HCT116 (cell line): ENCODE data around the gene LIMA1. TPM values are rescaled to one million over a fixed set of nuclear protein-coding genes. Genes with fewer than 3 reads are reported as not detected.

ENCODE experiments used
- ATAC-seq: fragments of 200-7000 bp; cut with Tn5 transposase; 2 replicates; pipeline ENCODE4 v1.9.1; 2020; ENCODE audit warnings: mild to moderate bottlenecking, moderate library complexity
- BruUV-seq: library from RNA; stranded (reverse); fragments of 400-500 nt; replicated peaks from 2 replicates; lab custom pipeline; 2021; lab: Mats Ljungman, UMichigan
- CTCF ChIA-PET: fragments of 300-600 bp; sonication (Branson Sonifier 250); formaldehyde crosslinking; loops from one replicate; lab custom pipeline; 2021; ENCODE audit warnings: antibody characterized with exemption; lab: Charles Lee
- POLR2A ChIA-PET: fragments of 300-600, 350-600 bp; sonication (Branson Sonifier 250); formaldehyde crosslinking; loops from one replicate; lab custom pipeline; 2021; ENCODE audit warnings: antibody characterized with exemption; lab: Charles Lee
- RAD21 ChIA-PET, 2 experiments: fragments of 300-600 bp; sonication (Branson Sonifier 250); formaldehyde crosslinking; loops; one replicate each; lab custom pipeline; 2023; ENCODE audit warnings: low total read pairs in 2 of 2; ENCODE audit not compliant: uncharacterized antibody in 2 of 2, unreplicated experiment in 2 of 2, low non-redundant PET in 1 of 2; lab: Charles Lee
- DNase-seq: peaks from one replicate; pipeline ENCODE4 v3.0.0-alpha.2; 2010; ENCODE audit warnings: low read depth, low spot score
- H2AFZ ChIP-seq: fragments of 200-600 bp; shearing (Covaris generic), sonication (generic); 2 replicates; pipeline ENCODE4 v1.6.1; 2017; ENCODE audit warnings: low read depth, mixed run types, mixed read lengths, antibody characterized with exemption, low read length; ENCODE audit not compliant: poor library complexity, severe bottlenecking
- H3K27ac ChIP-seq: 2 replicates; pipeline ENCODE4 v1.5.1; 2012; ENCODE audit warnings: low read depth, low read length
- H3K27me3 ChIP-seq: fragments of 200-600 bp; sonication (generic); 2 replicates; pipeline ENCODE4 v1.6.1; 2016; ENCODE audit warnings: mixed run types, low read length, mixed read lengths; ENCODE audit not compliant: insufficient read depth
- H3K36me3 ChIP-seq, 2 experiments: fragments of 200-500 bp in 1 of 2; fragments of 200-600 bp in 1 of 2; sonication (Bioruptor generic) in 1 of 2; sonication (generic) in 1 of 2; 2 replicates each; pipeline versions ENCODE4 v1.5.1 to v1.6.1; 2014 to 2016; ENCODE audit warnings: low read length in 2 of 2, inconsistent platforms in 1 of 2, mixed read lengths in 1 of 2, mixed run types in 1 of 2; ENCODE audit not compliant: insufficient read depth in 2 of 2, control insufficient read depth in 1 of 2
- H3K4me1 ChIP-seq, 2 experiments: fragments of 200-600 bp in 1 of 2; sonication (generic) in 1 of 2; 2 replicates each; pipeline versions ENCODE4 v1.5.1 to v1.6.1; 2012 to 2017; ENCODE audit warnings: low read length in 2 of 2, inconsistent platforms in 1 of 2, mild to moderate bottlenecking in 1 of 2, mixed read lengths in 1 of 2, mixed run types in 1 of 2, moderate library complexity in 1 of 2; ENCODE audit not compliant: insufficient read depth in 2 of 2, control insufficient read depth in 1 of 2
- H3K4me2 ChIP-seq: fragments of 200-600 bp; sonication (generic); 2 replicates; pipeline ENCODE4 v1.6.1; 2017; ENCODE audit warnings: mixed run types, low read length, mixed read lengths
- H3K4me3 ChIP-seq, 2 experiments: fragments of 200-600 bp in 1 of 2; sonication (generic) in 1 of 2; replicated peaks in 1 of 2; 2 replicates each; pipeline ENCODE4 v1.5.1; 2011 to 2016; ENCODE audit warnings: low read length in 2 of 2, control low read depth in 1 of 2, low read depth in 1 of 2, mild to moderate bottlenecking in 1 of 2, mixed read lengths in 1 of 2, mixed run types in 1 of 2
- H3K79me2 ChIP-seq: fragments of 200-600 bp; sonication (generic); 2 replicates; pipeline ENCODE4 v1.6.1; 2017; ENCODE audit warnings: mild to moderate bottlenecking, mixed run types, low read length, moderate library complexity, mixed read lengths; ENCODE audit not compliant: insufficient read depth
- H3K9ac ChIP-seq: fragments of 200-600 bp; sonication (generic); 2 replicates; pipeline ENCODE4 v1.6.1; 2016; ENCODE audit warnings: low read length, mixed read lengths
- H3K9me2 ChIP-seq: fragments of 200-600 bp; sonication (generic), shearing (Covaris generic); 2 replicates; pipeline ENCODE4 v1.6.1; 2017; ENCODE audit warnings: mixed run types, mild to moderate bottlenecking, moderate library complexity; ENCODE audit not compliant: insufficient read depth
- H3K9me3 ChIP-seq, 2 experiments: fragments of 200-500 bp in 1 of 2; fragments of 200-600 bp in 1 of 2; sonication (Bioruptor generic) in 1 of 2; sonication (generic) in 1 of 2; 2 replicates each; pipeline ENCODE4 v1.6.1; 2014 to 2017; ENCODE audit warnings: low read length in 2 of 2, mixed read lengths in 2 of 2, inconsistent platforms in 1 of 2, low read depth in 1 of 2, mild to moderate bottlenecking in 1 of 2, mixed run types in 1 of 2, moderate library complexity in 1 of 2; ENCODE audit not compliant: control insufficient read depth in 1 of 2, insufficient read depth in 1 of 2
- H4K20me1 ChIP-seq: fragments of 200-600 bp; sonication (generic), shearing (Covaris generic); 2 replicates; pipeline ENCODE4 v1.6.1; 2017; ENCODE audit warnings: mixed run types, mild to moderate bottlenecking, moderate library complexity; ENCODE audit not compliant: insufficient read depth
- ATF3 ChIP-seq: IDR thresholded peaks from 2 replicates; pipeline ENCODE4 v1.6.1; 2012
- CBX3 ChIP-seq: IDR thresholded peaks from 2 replicates; pipeline ENCODE4 v1.6.1; 2012; ENCODE audit warnings: low read depth
- CEBPB ChIP-seq: IDR thresholded peaks from 2 replicates; pipeline ENCODE4 v1.6.1; 2012; ENCODE audit warnings: low read depth
- CTCF ChIP-seq, 3 experiments: fragments of 200-600 bp in 1 of 3; sonication (generic) in 1 of 3; IDR thresholded peaks in 2 of 3; conservative IDR thresholded peaks in 1 of 3; 2 replicates each; pipeline ENCODE4 v1.5.1; 2012 to 2017; ENCODE audit warnings: low read depth in 2 of 3, low read length in 2 of 3, antibody characterized with exemption in 1 of 3, borderline replicate concordance in 1 of 3, control low read depth in 1 of 3, mild to moderate bottlenecking in 1 of 3, mixed read lengths in 1 of 3, mixed run types in 1 of 3, moderate library complexity in 1 of 3; ENCODE audit not compliant: insufficient read depth in 1 of 3
- ELF1 ChIP-seq: IDR thresholded peaks from 2 replicates; pipeline ENCODE4 v1.6.1; 2012; ENCODE audit warnings: low read depth, borderline replicate concordance
- EZH2 ChIP-seq: fragments of 200-600 bp; sonication (generic); IDR thresholded peaks from 2 replicates; pipeline ENCODE4 v1.6.1; 2017; ENCODE audit warnings: antibody characterized with exemption, mixed run types
- EZH2phosphoT487 ChIP-seq: fragments of 200-600 bp; IDR thresholded peaks from 2 replicates; pipeline ENCODE4 v1.6.1; 2018; ENCODE audit warnings: antibody characterized with exemption, borderline replicate concordance
- FOSL1 ChIP-seq: IDR thresholded peaks from 2 replicates; pipeline ENCODE4 v1.6.1; 2012; ENCODE audit warnings: low read depth
- JUND ChIP-seq: IDR thresholded peaks from 2 replicates; pipeline ENCODE4 v1.6.1; 2012
- MAX ChIP-seq: IDR thresholded peaks from 2 replicates; pipeline ENCODE4 v1.6.1; 2012
- POLR2A ChIP-seq: IDR thresholded peaks from 2 replicates; pipeline ENCODE4 v1.7.0; 2011; ENCODE audit warnings: borderline replicate concordance; ENCODE audit not compliant: insufficient read depth, insufficient read length; ENCODE audit errors: extremely low read depth
- RAD21 ChIP-seq: IDR thresholded peaks from 2 replicates; pipeline ENCODE4 v1.6.1; 2012; ENCODE audit warnings: low read depth, mild to moderate bottlenecking
- REST ChIP-seq: IDR thresholded peaks from 2 replicates; pipeline ENCODE4 v1.6.1; 2012; ENCODE audit warnings: low read depth
- SIN3A ChIP-seq: IDR thresholded peaks from 2 replicates; pipeline ENCODE4 v1.6.1; 2012; ENCODE audit warnings: low read depth
- SP1 ChIP-seq: IDR thresholded peaks from 2 replicates; pipeline ENCODE4 v1.6.1; 2012; ENCODE audit warnings: low read depth
- SRF ChIP-seq: IDR thresholded peaks from 2 replicates; pipeline ENCODE4 v1.6.1; 2012; ENCODE audit warnings: low read depth
- TCF7L2 ChIP-seq: IDR thresholded peaks from 2 replicates; pipeline ENCODE4 v1.7.0; 2011; ENCODE audit warnings: borderline replicate concordance, inconsistent platforms; ENCODE audit not compliant: insufficient read depth, insufficient read length; ENCODE audit errors: extremely low read depth
- YY1 ChIP-seq: IDR thresholded peaks from 2 replicates; pipeline ENCODE4 v1.6.1; 2011; ENCODE audit warnings: low read length, low read depth, moderate library complexity, mild to moderate bottlenecking; ENCODE audit not compliant: insufficient replicate concordance; ENCODE audit errors: extremely low read depth
- ZBTB33 ChIP-seq: IDR thresholded peaks from 2 replicates; pipeline ENCODE4 v1.6.1; 2011; ENCODE audit warnings: mild to moderate bottlenecking, low read length, moderate library complexity; ENCODE audit not compliant: insufficient replicate concordance; ENCODE audit errors: extremely low read depth
- ZFX ChIP-seq: fragments of 450-650 bp; IDR thresholded peaks from 2 replicates; pipeline ENCODE4 v1.6.1; 2017
- intact Hi-C: fragments of 100-400 bp; cut with micrococcal nuclease; formaldehyde crosslinking; loops from 2 replicates; pipeline ENCODE4 v1.10.0; 2022
- total RNA-seq: library from RNA; stranded (reverse); gene quantifications from one replicate; pipeline ENCODE4 v1.2.1, GENCODE V29; 2021; ENCODE audit not compliant: unreplicated experiment

Gene LIMA1
- total RNA-seq, 1 experiment from 2014 or later: 79.6 TPM

GRCh38 chr12:50248883-50249282, 34.4 kb downstream of the LIMA1 start:
- DNase-seq: no peak
- H3K9ac ChIP-seq: peak overlapping the region; percentile 49; the same call in 1 of the 2 replicates
- no peaks in the 10 kb centered on the region for H3K9me2 ChIP-seq
- H3K4me2 ChIP-seq: peak overlapping the region; percentile 55
- ChIA-PET POLR2A (no interaction called here), CTCF (no interaction called here), RAD21 (no interaction called here)
- intact Hi-C loops: no loop called here
- no peak for TF ChIP-seq RAD21
- TF ChIP-seq ZFX: no peak
- TF ChIP-seq POLR2A: no peak
- no peak for TF ChIP-seq SIN3A
- TF ChIP-seq CEBPB: no peak
- TF ChIP-seq CTCF (IDR thresholded peaks at IDR 0.05 in 2 of 3, conservative IDR thresholded peaks at IDR 0.05 in 1 of 3; ENCODE audit: borderline replicate concordance in 1 of 3, insufficient read depth in 1 of 3, low read depth in 2 of 3, low read length in 2 of 3): no peak
- TF ChIP-seq SRF: no peak
- TF ChIP-seq YY1: no peak
- no peak for TF ChIP-seq CBX3
- no peak for TF ChIP-seq JUND
- no peak for TF ChIP-seq REST
- no peak for TF ChIP-seq TCF7L2
- no peak for TF ChIP-seq ZBTB33
- no peak for TF ChIP-seq MAX
- no peak for TF ChIP-seq FOSL1
- TF ChIP-seq EZH2: no peak
- no peak for TF ChIP-seq EZH2phosphoT487
- no peak for TF ChIP-seq SP1
- no peak for TF ChIP-seq ATF3
- no peak for TF ChIP-seq ELF1
- no peak overlapping the region for H3K4me3 ChIP-seq
- no peak for ATAC-seq
- no peaks in the 10 kb centered on the region for H3K79me2 ChIP-seq
- H4K20me1 ChIP-seq: no peaks in the 10 kb centered on the region
- no peaks in the 10 kb centered on the region for H3K27me3 ChIP-seq
- BruUV-seq: no TSS peak
- no peaks in the 10 kb centered on the region for H3K36me3 ChIP-seq
- peaks cover 74 to 95% of the 10 kb centered on the region in 2 experiments for H3K4me1 ChIP-seq
- H3K27ac ChIP-seq: no peak overlapping the region
- H2AFZ ChIP-seq: no peak overlapping the region
- no peaks in the 10 kb centered on the region for H3K9me3 ChIP-seq
